Progenitor cell of endocrine pancreas (in vitro differentiated cells): ENCODE data around the gene TXK. TPM values are rescaled to one million over a fixed set of nuclear protein-coding genes. Genes with fewer than 3 reads are reported as not detected.

ENCODE experiments used
- DNase-seq: peaks from one replicate; pipeline ENCODE4 v3.0.0; 2021; ENCODE audit warnings: low spot score; ENCODE audit not compliant: unreplicated experiment
- H3K27ac Mint-ChIP-seq: 2 replicates; pipeline ENCODE4 v1.8.0; 2021; ENCODE audit warnings: mild to moderate bottlenecking, moderate library complexity, mixed read lengths
- H3K27me3 Mint-ChIP-seq: 2 replicates; pipeline ENCODE4 v1.8.0; 2021; ENCODE audit warnings: mixed read lengths
- H3K36me3 Mint-ChIP-seq: 2 replicates; pipeline ENCODE4 v1.8.0; 2022; ENCODE audit warnings: mixed read lengths; ENCODE audit not compliant: insufficient read depth
- H3K4me1 Mint-ChIP-seq: 2 replicates; pipeline ENCODE4 v1.8.0; 2021; ENCODE audit warnings: low read depth, mixed read lengths
- H3K4me3 Mint-ChIP-seq: 2 replicates; pipeline ENCODE4 v1.8.0; 2021; ENCODE audit warnings: low read depth, mild to moderate bottlenecking, moderate library complexity, mixed read lengths
- H3K9me3 Mint-ChIP-seq: 2 replicates; pipeline ENCODE4 v1.8.0; 2021; ENCODE audit warnings: low read depth, mixed read lengths
- CTCF ChIP-seq: fragments of 200-600 bp; sonication (generic); IDR thresholded peaks from one replicate; pipeline ENCODE4 v1.5.0; 2021; ENCODE audit warnings: antibody characterized with exemption, mild to moderate bottlenecking; ENCODE audit not compliant: unreplicated experiment
- total RNA-seq: library from RNA; stranded (reverse); gene quantifications from 2 replicates; pipeline ENCODE4 v1.2.1, GENCODE V29; 2021

Gene TXK
- total RNA-seq, 1 donor from 2014 or later = 1.3 TPM

- Mint-ChIP-seq H3K4me3 (no peak overlapping the region), H3K27me3 (no peaks in the 10 kb centered on the region), H3K9me3 (no peaks in the 10 kb centered on the region), H3K27ac (peak overlapping the region; percentile 89), H3K36me3 (peaks cover 4% of the 10 kb centered on the region), H3K4me1 (peaks cover 38% of the 10 kb centered on the region)
- no peak for TF ChIP-seq CTCF
- DNase-seq = no peak
Observed at GRCh38 chr4:48043504-48043903, 90.5 kb downstream of the TXK start.

- no peak for TF ChIP-seq CTCF
- Mint-ChIP-seq H3K27me3 (no peaks in the 10 kb centered on the region), H3K9me3 (no peaks in the 10 kb centered on the region), H3K27ac (peak overlapping the region; percentile 89), H3K36me3 (peaks cover 4% of the 10 kb centered on the region), H3K4me1 (peaks cover 36% of the 10 kb centered on the region), H3K4me3 (no peak overlapping the region)
- no peak for DNase-seq
Observed at GRCh38 chr4:48042979-48043461, 91.0 kb downstream of the TXK start.

GRCh38 chr4:48041535-48042137 lies 92.4 kb downstream of the TXK start:
- H3K4me1 Mint-ChIP-seq = peaks cover 30% of the 10 kb centered on the region
- TF ChIP-seq CTCF = no peak
- H3K4me3 Mint-ChIP-seq = no peak overlapping the region
- DNase-seq = no peak
- no peaks in the 10 kb centered on the region for H3K9me3 Mint-ChIP-seq
- peaks cover 4% of the 10 kb centered on the region for H3K36me3 Mint-ChIP-seq
- no peaks in the 10 kb centered on the region for H3K27me3 Mint-ChIP-seq
- H3K27ac Mint-ChIP-seq = peak overlapping the region; percentile 37

DNA sequence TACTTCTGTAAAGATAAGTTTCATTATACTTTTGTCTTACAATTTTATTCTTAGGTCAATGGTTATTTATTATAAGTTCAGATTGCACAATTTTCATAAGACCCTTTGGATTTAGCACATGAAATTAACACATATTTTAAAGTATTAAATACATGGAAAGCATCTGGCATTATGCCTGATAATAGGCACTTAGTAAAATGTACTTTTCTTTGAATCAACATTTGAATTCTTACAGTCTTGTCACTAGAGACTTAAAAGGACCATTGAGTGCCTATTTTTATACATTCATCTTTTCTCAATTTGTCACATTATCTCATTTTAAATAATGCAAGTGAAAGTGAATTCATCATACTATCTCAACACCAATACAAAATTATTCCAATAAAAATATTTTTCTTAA lies 94.5 kb downstream of the TXK start:
- Mint-ChIP-seq H3K4me1 (peaks cover 31% of the 10 kb centered on the region), H3K4me3 (no peak overlapping the region), H3K27me3 (no peaks in the 10 kb centered on the region), H3K36me3 (peaks cover 18% of the 10 kb centered on the region), H3K27ac (no peak overlapping the region), H3K9me3 (no peaks in the 10 kb centered on the region)
- no peak for TF ChIP-seq CTCF
- no peak for DNase-seq

DNA sequence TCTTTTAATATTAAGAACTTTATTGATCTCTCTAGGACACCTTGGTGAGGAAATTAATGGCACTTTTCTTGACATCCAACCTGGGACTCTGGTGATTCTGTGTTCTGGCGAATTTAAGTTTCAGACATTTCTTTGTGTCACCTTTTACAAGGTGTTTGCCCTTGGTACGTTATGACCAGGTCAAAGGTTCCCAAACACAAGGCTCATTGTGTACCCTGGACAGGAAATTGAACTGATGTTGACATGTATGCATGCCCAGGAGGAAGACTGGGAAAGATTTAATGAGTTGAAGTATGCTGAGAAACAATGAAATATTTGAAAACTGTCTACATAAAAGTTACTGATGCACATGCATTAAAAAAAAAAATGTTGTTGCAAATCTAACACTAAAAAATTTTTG lies 95.4 kb downstream of the TXK start:
- no peak for DNase-seq
- H3K27ac Mint-ChIP-seq = no peak overlapping the region
- peaks cover 30% of the 10 kb centered on the region for H3K4me1 Mint-ChIP-seq
- H3K27me3 Mint-ChIP-seq = no peaks in the 10 kb centered on the region
- no peak overlapping the region for H3K4me3 Mint-ChIP-seq
- no peak for TF ChIP-seq CTCF
- H3K9me3 Mint-ChIP-seq = no peaks in the 10 kb centered on the region
- H3K36me3 Mint-ChIP-seq = peaks cover 24% of the 10 kb centered on the region
